AG04449 (cell line): ENCODE measurements around the gene DDX31.

Experiments used
- CTCF ChIA-PET: fragments of 350-600 bp; formaldehyde crosslinking; extraction: SDS; loops from one replicate; lab custom pipeline; 2021; ENCODE audit warnings: antibody characterized with exemption; lab: Yijun Ruan, JAX
- POLR2A ChIA-PET: fragments of 400-600, 350-600 bp; formaldehyde crosslinking; extraction: SDS; loops from one replicate; lab custom pipeline; 2020; ENCODE audit warnings: antibody characterized with exemption, inconsistent platforms; lab: Yijun Ruan, JAX
- DNase-seq: peaks from one replicate; pipeline ENCODE4 v3.0.0-alpha.2; 2010; ENCODE audit warnings: low read depth, low spot score
- H3K4me3 ChIP-seq: 2 replicates; pipeline ENCODE4 v1.5.1; 2011; ENCODE audit warnings: low read depth, mild to moderate bottlenecking, control low read depth, low read length
- TF ChIP-seq, protein P1 (sequence below): IDR thresholded peaks from one replicate; pipeline ENCODE4 v1.5.1; 2011; ENCODE audit warnings: mild to moderate bottlenecking, moderate library complexity, low read length, control low read depth, inconsistent platforms; ENCODE audit not compliant: insufficient read depth; ENCODE audit errors: missing control alignments

Gene DDX31

DNA sequence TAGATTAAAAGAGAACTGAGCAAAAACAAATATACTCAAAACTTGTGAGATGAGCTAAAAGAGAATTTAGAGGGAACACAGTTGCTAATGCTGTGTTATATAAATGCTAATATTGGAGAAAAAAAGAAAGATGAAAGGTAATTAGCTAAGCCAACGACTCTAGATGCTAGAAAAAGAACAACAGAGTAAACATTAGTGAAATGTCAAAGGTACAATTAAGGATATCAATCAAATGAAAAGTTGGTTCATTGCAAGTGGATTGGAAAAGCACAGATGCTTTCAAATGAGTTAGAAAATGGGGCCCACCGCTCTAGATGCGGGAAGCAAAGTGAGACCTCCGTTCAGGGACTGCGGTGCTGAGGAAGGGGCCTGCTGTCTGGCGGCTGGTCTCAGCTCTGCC, 105.3 kb downstream of the DDX31 start:
- TF ChIP-seq, protein P1, sequence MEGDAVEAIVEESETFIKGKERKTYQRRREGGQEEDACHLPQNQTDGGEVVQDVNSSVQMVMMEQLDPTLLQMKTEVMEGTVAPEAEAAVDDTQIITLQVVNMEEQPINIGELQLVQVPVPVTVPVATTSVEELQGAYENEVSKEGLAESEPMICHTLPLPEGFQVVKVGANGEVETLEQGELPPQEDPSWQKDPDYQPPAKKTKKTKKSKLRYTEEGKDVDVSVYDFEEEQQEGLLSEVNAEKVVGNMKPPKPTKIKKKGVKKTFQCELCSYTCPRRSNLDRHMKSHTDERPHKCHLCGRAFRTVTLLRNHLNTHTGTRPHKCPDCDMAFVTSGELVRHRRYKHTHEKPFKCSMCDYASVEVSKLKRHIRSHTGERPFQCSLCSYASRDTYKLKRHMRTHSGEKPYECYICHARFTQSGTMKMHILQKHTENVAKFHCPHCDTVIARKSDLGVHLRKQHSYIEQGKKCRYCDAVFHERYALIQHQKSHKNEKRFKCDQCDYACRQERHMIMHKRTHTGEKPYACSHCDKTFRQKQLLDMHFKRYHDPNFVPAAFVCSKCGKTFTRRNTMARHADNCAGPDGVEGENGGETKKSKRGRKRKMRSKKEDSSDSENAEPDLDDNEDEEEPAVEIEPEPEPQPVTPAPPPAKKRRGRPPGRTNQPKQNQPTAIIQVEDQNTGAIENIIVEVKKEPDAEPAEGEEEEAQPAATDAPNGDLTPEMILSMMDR: no peak
- no peak overlapping the region for H3K4me3 ChIP-seq
- DNase-seq: no peak
- ChIA-PET CTCF (interaction anchor here (1.0 kb wide), 1 partner anchor 18 kb away, joined by 4 read pairs; no protein-coding TSS in a partner anchor), POLR2A (no interaction called here)

- no peak overlapping the region for H3K4me3 ChIP-seq
- POLR2A ChIA-PET: interaction anchor here (0.6 kb wide), 1 partner anchor 88 kb away, joined by 3 read pairs; no protein-coding TSS in a partner anchor
- no peak for DNase-seq
- CTCF ChIA-PET: interaction anchor here (1.7 kb wide), 1 partner anchor 8 kb away, joined by 5 read pairs; no protein-coding TSS in a partner anchor
- TF ChIP-seq, protein P1: no peak
Measured at GRCh38 chr9:132562306-132562573, 107.5 kb downstream of the DDX31 start.

DNA sequence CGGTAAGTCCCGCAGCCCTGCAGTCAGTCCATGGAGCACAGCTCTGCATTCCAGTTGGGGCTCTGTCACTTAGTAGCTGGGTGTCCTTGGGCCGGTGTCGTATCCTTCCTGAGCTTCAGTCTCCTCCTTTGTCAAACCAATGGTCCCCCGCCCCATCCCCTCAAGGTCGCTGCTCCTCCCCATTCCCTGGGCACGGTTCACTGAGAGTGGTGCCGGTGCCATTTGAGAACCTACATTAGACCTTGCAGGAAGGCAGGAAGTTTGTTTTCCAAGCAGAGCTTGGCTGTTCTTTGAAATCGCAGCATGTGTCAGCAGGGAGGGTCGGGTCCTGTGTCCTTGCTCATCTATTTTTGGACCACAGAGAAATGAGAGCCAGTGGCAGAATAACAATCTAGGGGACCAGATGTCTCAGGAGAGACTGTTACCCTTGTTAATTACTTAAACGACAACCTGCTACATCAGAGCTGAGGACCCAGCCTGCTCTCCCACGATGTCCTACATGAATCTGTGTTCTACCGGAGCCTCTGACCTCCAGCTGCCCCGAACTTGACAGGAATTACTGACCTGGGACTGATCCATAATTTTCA, 109.1 kb downstream of the DDX31 start:
- POLR2A ChIA-PET: no interaction called here
- TF ChIP-seq, protein P1: no peak
- no peak overlapping the region for H3K4me3 ChIP-seq
- no peak for DNase-seq
- CTCF ChIA-PET: interaction anchor here (0.7 to 1.7 kb wide), 4 partner anchors 9 to 53 kb away, joined by 3 to 7 read pairs (median 4); no protein-coding TSS in a partner anchor

GRCh38 chr9:132559711-132560110, 110.1 kb downstream of the DDX31 start:
- CTCF ChIA-PET: no interaction called here
- POLR2A ChIA-PET: no interaction called here
- DNase-seq: no peak
- TF ChIP-seq, protein P1: no peak
- no peak overlapping the region for H3K4me3 ChIP-seq

DNA sequence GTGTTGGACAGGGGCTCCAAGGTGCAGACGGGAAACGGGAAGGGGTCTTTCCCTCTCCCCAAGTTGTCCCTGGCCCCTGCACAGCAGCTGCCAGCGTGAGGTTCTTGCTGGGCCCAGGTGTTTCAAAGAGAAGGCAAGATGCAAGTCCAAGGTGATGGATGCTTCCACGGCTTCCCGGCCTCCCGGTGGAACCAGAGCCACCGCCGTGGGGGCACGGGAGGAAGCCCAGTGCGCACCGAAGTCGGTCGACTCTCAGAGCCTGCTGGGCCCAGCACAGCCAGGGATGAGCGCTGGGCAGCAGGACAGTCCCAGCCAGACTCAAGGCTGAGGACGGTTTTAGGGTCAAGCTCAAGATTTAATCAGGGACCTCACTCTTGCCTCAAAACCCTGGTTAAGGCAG, 112.6 kb downstream of the DDX31 start:
- H3K4me3 ChIP-seq: no peak overlapping the region
- ChIA-PET CTCF (interaction anchor here (1.8 kb wide), 1 partner anchor 18 kb away, joined by 5 read pairs; no protein-coding TSS in a partner anchor), POLR2A (no interaction called here)
- DNase-seq: no peak
- TF ChIP-seq, protein P1: no peak

DNA sequence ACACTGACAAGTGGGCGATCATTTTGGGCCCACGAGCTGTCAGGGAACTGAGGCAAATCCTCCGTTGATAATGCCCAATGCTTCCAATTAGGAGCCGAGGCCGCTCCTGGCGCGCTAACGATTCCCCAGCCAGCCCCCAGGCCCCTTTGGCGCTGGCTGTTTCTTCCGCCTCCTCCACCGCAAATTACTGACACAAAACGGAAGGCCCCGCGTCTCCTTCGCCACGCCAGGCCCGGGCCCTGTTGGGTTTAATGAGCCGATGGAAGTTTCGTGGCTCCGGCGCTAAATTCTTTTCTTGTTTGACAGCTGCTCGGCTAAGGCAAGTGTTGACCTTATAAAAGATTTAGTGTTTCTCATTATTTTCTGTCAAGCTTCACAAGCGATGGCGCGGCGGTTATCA, 113.1 kb downstream of the DDX31 start:
- DNase-seq: no peak
- ChIA-PET POLR2A (no interaction called here), CTCF (interaction anchor here (1.8 kb wide), 1 partner anchor 18 kb away, joined by 5 read pairs; no protein-coding TSS in a partner anchor)
- TF ChIP-seq, protein P1: no peak
- H3K4me3 ChIP-seq: no peak overlapping the region
